ENCODE data around the gene TMEM116.
"Not testable (repeated sequence)": the region's sequence is repeated elsewhere in the genome, so short reads cannot be mapped to it uniquely, and the experiment has no call there.

TMEM116 gene

GRCh38 chr12:111980598-111980997, 32.4 kb downstream of the TMEM116 start:
- FAIRE-seq (no peak), DNase-seq (ENCODE audit: insufficient read length, low spot score) (no peak)

DNA sequence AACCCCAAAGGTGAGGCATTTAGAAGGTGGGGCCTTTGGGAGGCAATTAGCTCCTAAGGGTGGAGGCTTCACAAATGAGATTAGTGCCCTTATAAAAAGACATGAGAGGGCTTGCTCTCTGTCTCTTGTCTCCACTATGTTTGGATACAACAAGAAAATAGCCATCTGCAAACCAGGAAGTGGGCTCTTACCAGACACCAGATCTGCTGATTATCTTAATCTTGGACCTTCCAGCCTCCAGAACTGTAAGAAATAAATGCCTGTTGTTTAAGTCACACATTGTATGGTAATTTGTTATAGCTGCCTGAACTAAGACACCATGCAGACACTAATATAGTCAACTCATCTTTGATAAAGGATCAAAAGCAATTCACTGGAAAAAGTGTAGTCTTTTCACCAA, 34.4 kb downstream of the TMEM116 start:
- DNase-seq (ENCODE audit: insufficient read length, low spot score) (no peak), FAIRE-seq (no peak)

GRCh38 chr12:111976860-111977259, 36.1 kb downstream of the TMEM116 start:
- no peak for FAIRE-seq
- DNase-seq (ENCODE audit: insufficient read length, low spot score) = no peak

GRCh38 chr12:111976291-111976690, 36.7 kb downstream of the TMEM116 start:
- FAIRE-seq (no peak), DNase-seq (ENCODE audit: insufficient read length, low spot score) (no peak)

- no peak for FAIRE-seq
- no peak for DNase-seq (ENCODE audit: insufficient read length, low spot score)
These were observed 37.6 kb downstream of the TMEM116 start for GRCh38 chr12:111975161-111975931.

DNA sequence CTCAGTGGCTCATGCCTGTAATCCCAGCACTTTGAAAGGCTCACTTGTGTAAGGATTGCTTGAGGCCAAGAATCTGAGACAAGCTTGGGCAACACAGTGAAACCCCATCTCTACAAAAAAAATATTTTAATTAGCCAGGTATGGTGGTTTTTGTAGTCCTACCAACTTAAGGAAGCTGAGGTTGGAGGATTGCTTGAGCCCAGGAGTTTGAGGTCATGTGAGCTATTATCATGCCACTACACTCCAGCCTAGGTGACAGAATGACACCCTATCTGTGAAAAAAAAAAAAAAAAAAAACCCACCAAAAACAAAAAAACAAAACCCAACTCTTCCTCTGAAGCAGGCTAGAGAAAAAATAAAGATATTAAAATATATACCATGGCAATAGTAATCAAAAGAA, 41.2 kb downstream of the TMEM116 start:
- no peak for FAIRE-seq
- DNase-seq (ENCODE audit: insufficient read length, low spot score) = no peak

DNA sequence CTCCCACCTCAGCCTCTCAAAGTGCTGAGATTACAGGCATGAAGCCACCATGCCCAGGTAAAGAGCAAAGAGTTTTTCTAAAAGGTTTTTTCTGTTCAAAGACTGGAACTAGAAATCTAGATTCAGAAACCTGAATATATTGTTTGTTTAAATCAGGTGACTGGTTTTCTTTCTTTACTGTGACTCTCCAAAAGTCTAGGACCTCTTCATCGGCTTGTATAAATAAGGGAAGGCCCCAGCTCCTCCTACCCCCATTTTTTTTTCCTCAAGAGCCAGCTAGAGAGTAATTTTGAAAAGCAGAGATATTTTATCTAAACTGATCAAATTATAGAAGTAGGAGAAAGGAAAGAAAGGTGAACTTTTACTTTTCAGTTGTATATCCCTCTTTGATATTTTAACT, 48.0 kb downstream of the TMEM116 start:
- no peak for DNase-seq (ENCODE audit: insufficient read length, low spot score)
- FAIRE-seq = no peak

DNA sequence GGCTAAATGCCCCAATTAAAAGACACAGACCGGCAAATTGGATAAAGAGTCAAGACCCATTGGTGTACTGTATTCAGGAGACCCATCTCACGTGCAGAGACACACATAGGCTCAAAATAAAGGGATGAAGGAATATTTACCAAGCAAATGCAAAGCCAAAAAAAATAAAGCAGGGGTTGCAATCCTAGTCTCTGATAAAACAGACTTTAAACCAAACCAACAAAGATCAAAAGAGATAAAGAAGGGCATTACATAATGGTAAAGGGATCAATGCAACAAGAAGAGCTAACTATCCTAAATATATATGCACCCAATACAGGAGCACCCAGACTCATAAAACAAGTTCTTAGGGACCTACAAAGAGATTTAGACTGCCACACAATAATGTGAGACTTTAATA, 53.4 kb downstream of the TMEM116 start:
- DNase-seq (ENCODE audit: insufficient read length, low spot score); FAIRE-seq: not testable (repeated sequence)

- not testable (repeated sequence) for FAIRE-seq; DNase-seq (ENCODE audit: insufficient read length, low spot score)
These were observed 55.7 kb downstream of the TMEM116 start for GRCh38 chr12:111957224-111957623.

GRCh38 chr12:111954969-111955368, 58.0 kb downstream of the TMEM116 start:
- DNase-seq (ENCODE audit: insufficient read length, low spot score) (no peak), FAIRE-seq (no peak)

DNA sequence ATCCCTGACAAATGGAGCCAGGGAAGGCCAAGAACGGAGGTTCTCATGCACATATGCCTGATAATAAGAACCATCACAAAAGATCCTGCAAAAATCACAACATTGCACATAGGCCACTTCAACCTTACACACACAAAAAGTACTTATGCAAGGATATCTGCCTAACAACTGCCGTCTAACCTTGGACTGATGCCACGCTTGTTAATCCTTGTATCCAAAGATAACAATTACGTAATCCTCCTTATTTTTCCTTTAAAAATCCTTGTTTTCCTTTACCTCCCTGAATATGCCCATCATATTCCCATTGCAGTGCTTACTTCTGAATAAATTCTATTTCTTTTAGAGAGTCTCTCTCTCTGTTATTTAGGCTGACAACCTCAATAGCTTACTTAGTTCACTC, 59.5 kb downstream of the TMEM116 start:
- no peak for FAIRE-seq
- DNase-seq (ENCODE audit: insufficient read length, low spot score) = no peak

- not testable (repeated sequence) for DNase-seq (ENCODE audit: insufficient read length, low spot score); FAIRE-seq
These were observed 60.7 kb downstream of the TMEM116 start for GRCh38 chr12:111952084-111952787.

GRCh38 chr12:111950961-111951676, 61.8 kb downstream of the TMEM116 start:
- not testable (repeated sequence) for FAIRE-seq; DNase-seq (ENCODE audit: insufficient read length, low spot score)

DNA sequence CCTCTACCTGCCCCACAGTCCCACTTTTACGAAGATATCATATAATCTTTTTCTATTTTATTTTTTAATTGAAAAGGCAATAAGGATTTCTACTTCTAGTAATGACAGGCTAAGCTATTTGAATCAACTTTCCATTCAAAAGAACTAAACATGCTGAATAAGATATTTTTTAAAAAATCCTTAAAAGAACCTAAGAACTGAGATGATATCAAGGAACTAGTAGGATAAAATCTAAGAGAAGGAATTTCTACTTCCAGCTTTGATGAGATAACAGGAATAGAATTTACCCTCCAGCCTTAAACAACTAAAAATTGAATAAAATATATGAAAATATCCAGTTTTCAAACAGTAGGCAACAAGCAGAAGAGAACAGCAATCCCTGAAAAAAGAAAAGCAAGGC, 69.0 kb downstream of the TMEM116 start:
- DNase-seq (ENCODE audit: insufficient read length, low spot score) (no peak), FAIRE-seq (no peak)

GRCh38 chr12:111942557-111942956, 70.4 kb downstream of the TMEM116 start:
- FAIRE-seq = no peak
- DNase-seq (ENCODE audit: insufficient read length, low spot score) = no peak

DNA sequence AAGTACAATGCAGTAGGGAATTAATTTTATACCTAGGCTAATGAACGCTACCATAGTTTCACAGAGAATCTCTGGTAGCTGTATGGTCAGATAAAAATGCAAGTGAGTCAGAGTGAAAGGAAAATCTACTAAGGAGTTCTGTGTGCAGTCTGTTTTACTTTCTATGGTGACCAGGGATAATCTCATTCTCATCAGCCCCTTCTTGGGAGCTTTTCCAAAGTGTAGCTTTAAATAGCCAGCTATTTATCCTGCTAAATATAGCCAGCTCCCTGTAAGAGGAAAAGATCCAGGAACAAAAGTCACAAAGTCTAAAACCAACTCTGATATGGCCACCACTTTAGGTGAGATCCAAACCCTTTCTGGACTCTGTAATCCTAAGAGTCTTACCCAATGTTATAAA, 75.5 kb downstream of the TMEM116 start:
- DNase-seq (ENCODE audit: insufficient read length, low spot score) (no peak), FAIRE-seq (no peak)

DNA sequence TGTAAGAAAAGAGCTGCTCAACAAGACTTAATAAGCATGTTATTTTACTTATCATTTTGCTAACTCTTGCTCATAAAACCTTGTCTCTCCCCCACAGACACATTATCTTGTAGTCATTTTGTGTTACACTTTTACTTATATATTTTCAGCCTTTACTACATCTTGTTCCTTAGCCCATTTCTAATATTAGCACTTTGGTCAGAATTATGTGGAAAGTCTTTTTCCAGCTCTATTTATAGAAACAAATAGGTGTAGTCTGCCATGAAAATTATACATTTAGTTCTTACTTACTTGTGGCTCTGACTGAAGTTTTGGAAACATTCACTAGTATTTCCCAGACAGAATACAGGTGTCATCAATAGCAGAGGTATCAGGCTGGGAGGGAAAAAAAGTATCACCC, 76.1 kb downstream of the TMEM116 start:
- FAIRE-seq (no peak), DNase-seq (ENCODE audit: insufficient read length, low spot score) (no peak)

DNA sequence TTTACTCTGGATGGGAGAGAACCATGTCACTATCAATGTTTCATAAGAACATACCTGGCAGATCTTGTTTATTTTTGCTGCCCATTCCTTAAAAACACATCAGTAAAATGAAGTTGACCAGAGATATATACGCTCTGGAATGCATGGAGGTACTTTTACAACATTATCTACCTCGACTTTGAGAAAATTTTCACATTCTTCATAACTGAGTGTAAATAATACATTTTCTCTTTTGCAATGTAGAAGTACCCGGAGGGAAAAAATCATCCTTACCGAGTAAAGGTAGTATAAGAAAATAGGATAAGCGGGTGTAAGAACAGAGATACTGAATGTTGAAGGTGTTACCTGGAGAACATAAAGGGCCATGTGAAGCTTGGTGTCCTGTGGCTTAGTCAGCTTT, 80.7 kb downstream of the TMEM116 start:
- DNase-seq (ENCODE audit: insufficient read length, low spot score) = no peak
- no peak for FAIRE-seq

- FAIRE-seq (no peak), DNase-seq (ENCODE audit: insufficient read length, low spot score) (no peak)
These were observed 85.6 kb downstream of the TMEM116 start for GRCh38 chr12:111927346-111927745.

GRCh38 chr12:111926631-111927030, 86.3 kb downstream of the TMEM116 start:
- no peak for FAIRE-seq
- DNase-seq (ENCODE audit: insufficient read length, low spot score) = no peak

- DNase-seq (ENCODE audit: insufficient read length, low spot score) (no peak), FAIRE-seq (no peak)
These were observed 87.8 kb downstream of the TMEM116 start for GRCh38 chr12:111925171-111925570.

DNA sequence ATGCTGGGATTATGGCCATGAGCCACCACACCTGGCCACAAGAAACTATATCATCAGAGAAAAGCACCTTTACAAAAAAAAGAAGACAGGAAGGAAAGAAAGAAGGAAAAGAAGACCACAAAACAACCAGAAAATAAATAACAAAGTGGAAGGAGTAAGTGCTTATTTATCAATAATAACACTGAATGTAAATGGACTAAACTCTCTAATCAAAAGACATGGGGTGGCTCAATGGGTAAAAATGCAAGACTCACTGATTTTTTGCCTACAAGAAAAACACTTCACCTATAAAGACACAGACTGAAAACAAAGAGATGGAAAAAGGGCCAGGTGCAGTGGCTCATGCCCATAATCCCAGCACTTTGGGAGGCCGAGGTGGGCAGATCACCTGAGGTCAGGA, 105.2 kb downstream of the TMEM116 start:
- FAIRE-seq (no peak), DNase-seq (ENCODE audit: insufficient read length, low spot score) (no peak)
